ENCODE measurements around the gene MYH11.
A peak's percentile ranks its signal among the peaks of the same experiment; 100 is the strongest.
"Not testable (repeated sequence)": the region's sequence is repeated elsewhere in the genome, so short reads cannot be mapped to it uniquely, and the experiment has no call there.

Gene MYH11

DNA sequence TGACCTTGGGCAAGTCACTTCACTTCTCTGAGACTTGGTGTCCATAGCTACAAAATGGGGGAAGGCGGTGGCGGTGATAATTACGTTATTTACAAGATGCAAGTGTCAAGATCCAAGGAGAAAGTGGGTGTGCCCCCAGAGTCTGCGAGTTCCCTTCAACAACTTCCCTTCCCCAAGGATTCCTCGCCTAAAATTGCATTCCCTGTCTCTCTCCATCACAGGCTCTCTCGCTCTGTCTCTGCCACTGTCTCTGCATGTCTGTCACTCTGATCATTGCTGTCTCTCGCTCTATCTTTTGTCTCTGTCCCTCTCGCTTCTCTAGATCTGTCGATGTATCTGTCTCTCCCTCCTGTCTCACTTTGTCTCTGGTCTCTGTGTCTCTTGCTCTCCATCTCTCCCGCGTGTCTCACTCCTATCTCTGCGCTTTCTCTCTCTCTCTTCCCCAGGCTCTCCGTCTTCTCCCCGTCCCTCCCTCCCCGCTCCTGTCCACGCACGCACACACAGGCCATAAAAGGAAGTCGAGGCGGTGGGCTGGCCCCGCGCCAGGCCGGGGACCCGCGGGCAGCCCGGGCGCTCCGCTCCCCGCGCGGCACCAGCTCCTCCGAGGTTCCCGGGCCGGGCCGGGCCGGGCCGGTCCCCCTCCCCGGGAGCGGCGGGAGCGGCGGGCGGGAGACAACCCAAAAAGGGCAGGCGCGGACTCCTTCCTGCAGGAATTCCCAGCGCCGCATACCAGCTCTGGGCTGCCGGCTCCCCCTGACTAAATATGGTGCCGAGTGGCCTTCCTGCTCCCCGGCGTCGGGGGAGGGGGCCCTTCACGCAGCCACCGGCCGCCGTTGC, 1.1 kb upstream of the MYH11 start:
- no peak for TF ChIP-seq CTCF (IDR thresholded peaks at IDR 0.05; ENCODE audit: borderline replicate concordance, control extremely low read depth, extremely low read depth, insufficient read depth, missing control alignments)
- in situ Hi-C loops (cut with MboI; ENCODE audit: low sequenced_read_pairs, unreplicated experiment), result no loop called here
- DNase-seq (ENCODE audit: low spot score), result peak; percentile 40

- no peak for TF ChIP-seq CTCF (IDR thresholded peaks at IDR 0.05; ENCODE audit: borderline replicate concordance, control extremely low read depth, extremely low read depth, insufficient read depth, missing control alignments)
- in situ Hi-C loops (cut with MboI; ENCODE audit: low sequenced_read_pairs, unreplicated experiment), result no loop called here
- peak; percentile 25 for DNase-seq (ENCODE audit: low spot score)
These were observed 646 bp downstream of the MYH11 start for GRCh38 chr16:15856182-15856581.

- no peak for TF ChIP-seq CTCF (IDR thresholded peaks at IDR 0.05; ENCODE audit: borderline replicate concordance, control extremely low read depth, extremely low read depth, insufficient read depth, missing control alignments)
- in situ Hi-C loops (cut with MboI; ENCODE audit: low sequenced_read_pairs, unreplicated experiment), result no loop called here
- peak; percentile 82 for DNase-seq (ENCODE audit: low spot score)
These were observed 1.2 kb downstream of the MYH11 start for GRCh38 chr16:15855704-15856003.

- no peak for TF ChIP-seq CTCF (IDR thresholded peaks at IDR 0.05; ENCODE audit: borderline replicate concordance, control extremely low read depth, extremely low read depth, insufficient read depth, missing control alignments)
- in situ Hi-C loops (cut with MboI; ENCODE audit: low sequenced_read_pairs, unreplicated experiment), result no loop called here
- DNase-seq (ENCODE audit: low spot score), result no peak
These were observed 1.7 kb downstream of the MYH11 start for GRCh38 chr16:15854906-15855703.

- TF ChIP-seq CTCF (IDR thresholded peaks at IDR 0.05; ENCODE audit: borderline replicate concordance, control extremely low read depth, extremely low read depth, insufficient read depth, missing control alignments), result no peak
- in situ Hi-C loops (cut with MboI; ENCODE audit: low sequenced_read_pairs, unreplicated experiment), result no loop called here
- DNase-seq (ENCODE audit: low spot score), result no peak
These were observed 2.8 kb downstream of the MYH11 start for GRCh38 chr16:15854061-15854460.

- in situ Hi-C loops (cut with MboI; ENCODE audit: low sequenced_read_pairs, unreplicated experiment), result no loop called here
- no peak for TF ChIP-seq CTCF (IDR thresholded peaks at IDR 0.05; ENCODE audit: borderline replicate concordance, control extremely low read depth, extremely low read depth, insufficient read depth, missing control alignments)
These were observed 3.8 kb downstream of the MYH11 start for GRCh38 chr16:15853021-15853420.

DNA sequence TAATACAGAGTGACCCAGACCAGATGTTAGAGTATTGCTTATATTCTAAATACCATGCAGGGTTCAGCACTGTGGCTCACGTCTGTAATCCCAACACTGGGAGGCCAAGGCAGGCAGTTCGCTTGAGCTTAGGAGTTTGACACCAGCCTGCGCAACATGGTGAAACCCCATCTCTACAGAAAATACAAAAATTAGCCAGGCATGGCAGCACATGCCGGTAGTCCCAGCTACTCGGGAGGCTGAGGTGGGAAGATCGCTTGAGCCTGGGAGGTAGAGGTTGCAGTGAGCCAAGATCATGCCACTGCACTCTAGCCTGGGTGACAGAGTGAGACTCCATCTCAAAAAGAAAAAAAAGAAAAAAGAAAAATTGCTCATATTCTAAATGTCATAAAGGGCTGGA, 6.3 kb downstream of the MYH11 start:
- DNase-seq (ENCODE audit: low spot score); in situ Hi-C loops (cut with MboI; ENCODE audit: low sequenced_read_pairs, unreplicated experiment): not testable (repeated sequence)

More at GRCh38 chr16:15853021-15853420, 3.8 kb downstream of the MYH11 start:
- DNase-seq (ENCODE audit: low spot score), result no peak

Measured in GM13976 (cell line).